NCI-H446 treated with DMSO at 0.1 percent for 48 hours (cell line): Measurements from ENCODE around the gene FFAR1.

Source experiments
- DNase-seq: peaks from one replicate; lab custom pipeline; 2025; lab: John Stamatoyannopoulos, UW

FFAR1 gene

DNA sequence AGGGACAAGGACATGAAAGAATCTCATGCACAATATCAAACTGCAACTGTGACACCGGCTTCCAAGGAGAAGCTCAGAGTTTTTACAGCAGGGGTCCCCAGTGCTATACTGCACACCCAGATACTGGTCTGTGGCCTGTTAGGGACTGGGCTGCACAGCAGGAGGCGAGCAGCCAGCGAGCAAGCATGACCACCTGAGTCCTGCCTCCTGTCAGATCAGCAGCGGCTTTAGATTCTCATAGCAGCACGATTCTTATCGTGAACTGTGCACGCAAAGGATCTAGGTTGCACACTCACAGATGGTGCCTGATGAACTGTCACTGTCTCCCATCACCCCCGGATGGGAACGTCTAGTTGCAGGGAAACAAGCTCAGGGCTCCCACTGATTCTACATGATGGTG is 31.8 kb upstream of the FFAR1 start:
- DNase-seq: no peak

DNA sequence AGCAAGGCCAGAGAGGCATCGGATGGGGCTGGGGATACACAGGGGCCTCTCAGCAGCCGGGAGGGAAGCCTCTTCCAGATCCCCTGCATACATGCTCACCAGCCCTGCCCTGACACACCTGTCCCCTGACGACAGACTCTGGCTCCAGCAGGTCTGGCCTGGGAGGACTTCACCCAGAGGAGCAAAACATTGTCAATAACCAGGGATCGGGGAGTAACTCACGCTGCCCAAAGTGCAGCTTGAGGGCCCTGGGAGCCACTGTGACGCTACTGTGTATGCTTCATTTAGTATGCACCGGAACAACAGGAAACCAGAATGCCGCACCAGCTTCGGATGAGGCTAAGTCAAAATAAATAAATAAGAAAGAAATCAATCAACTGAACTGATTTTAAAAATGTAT is 31.1 kb upstream of the FFAR1 start:
- DNase-seq: no peak

DNA sequence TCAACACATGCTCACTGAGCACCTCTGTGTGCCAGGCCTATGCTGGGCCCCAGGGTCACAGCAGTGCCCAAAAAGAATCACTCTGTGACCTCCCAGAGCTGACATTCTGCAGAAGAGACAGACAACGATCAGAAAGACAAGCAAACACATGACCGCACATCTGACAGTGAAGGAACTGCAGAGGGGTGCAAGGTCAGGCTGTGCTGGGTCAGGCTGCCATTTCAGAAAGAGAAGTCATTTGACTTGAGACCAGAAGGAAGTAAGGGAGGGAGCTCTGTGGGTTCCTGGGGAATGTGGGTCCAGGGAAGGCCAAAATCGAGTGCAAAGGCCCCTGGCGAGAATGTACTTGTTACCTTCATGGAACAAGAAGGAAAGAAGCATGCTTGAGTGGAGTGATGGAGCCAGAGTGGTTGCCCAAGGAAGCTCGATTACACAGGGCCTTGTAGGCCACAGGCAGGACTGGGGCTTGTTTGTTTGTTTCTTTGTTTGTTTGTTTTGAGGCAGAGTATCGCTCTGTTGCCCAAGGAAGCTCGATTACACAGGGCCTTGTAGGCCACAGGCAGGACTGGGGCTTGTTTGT is 30.1 kb upstream of the FFAR1 start:
- DNase-seq: no peak

DNA sequence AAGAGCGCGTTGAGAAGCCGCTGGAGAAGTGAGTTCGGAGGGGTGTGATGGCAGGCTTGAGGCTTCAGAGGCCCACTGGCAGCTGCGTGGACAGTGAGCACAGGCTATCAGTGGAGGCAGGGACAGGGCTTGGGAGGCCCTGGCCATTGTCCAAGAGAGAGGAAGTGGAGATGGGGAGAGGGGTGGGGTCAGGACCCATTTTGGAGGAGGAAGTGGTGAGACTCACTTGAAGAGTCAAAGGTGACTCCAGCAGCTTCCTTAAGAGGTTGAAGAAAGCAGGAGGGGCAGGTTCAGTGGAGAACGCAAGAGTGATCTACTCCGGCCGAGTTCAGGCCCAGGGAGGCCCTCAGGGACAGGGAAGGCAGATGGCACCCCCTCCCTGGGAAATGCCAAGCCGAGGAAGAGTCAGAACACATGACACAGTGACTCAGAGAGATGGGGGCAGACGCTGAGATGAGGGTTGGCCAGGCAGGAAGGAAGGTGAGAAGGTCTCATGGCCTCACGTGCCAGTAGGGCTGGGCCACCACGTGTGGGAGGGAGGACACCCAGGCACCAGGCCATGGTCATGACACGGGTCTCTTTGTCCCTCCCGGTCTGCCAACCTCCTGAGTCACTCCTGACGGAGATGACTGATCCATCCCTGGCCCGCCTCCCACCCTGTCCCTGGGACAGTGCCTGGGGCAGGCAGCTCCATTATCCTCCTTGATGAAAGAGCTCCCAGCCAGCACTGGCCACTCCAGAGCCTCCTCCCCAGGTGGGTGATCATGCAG is 28.8 kb upstream of the FFAR1 start:
- no peak for DNase-seq

DNA sequence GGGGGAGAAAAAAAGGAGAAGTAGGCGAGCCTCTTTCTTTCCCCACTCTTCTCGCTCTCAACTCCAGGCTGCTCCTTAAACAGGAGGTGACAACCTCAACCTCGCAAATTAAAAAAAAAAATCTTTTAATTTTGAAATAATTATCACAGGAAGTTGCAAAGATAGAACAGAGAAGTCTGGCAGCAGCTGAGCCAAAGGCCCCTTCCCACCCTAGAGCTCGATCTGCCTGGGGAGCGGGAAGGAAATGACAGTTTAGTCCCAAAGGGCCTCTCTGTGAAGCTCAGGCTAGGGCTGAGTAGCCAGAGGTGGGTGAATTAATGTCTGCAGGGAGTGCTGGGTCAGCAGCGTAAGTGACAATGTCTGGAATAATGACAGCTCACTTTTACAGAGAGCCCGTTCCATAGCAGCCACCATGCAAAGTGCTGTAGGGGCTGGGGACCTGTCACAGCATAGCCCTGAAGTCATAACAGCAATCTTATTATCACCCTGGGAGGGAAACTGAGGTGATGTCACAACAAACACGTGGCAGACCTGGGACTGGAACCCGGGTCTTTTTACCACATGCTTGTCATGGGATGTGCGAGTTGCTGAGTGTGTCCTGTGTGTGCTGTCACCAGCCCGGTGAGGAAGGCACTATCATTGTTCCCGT is 27.5 kb upstream of the FFAR1 start:
- no peak for DNase-seq

DNA sequence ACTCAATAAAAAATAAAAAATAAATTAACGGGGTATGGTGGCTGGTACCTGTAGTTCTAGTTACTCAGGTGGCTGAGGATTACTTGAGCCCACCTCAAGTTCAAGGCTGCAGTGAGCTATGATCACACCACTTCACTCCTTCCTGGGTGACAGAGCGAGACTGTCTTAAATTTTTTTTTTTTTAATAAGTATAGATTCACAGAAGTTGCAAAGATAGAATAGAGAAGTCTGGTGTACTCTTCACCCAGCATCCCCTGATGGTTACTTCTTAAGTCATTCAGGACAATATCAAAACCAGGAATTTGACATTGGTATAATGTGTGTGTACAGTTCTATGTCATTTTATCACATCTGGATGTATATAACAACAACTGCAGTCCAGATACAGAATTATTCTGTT is 26.4 kb upstream of the FFAR1 start:
- DNase-seq: no peak

DNA sequence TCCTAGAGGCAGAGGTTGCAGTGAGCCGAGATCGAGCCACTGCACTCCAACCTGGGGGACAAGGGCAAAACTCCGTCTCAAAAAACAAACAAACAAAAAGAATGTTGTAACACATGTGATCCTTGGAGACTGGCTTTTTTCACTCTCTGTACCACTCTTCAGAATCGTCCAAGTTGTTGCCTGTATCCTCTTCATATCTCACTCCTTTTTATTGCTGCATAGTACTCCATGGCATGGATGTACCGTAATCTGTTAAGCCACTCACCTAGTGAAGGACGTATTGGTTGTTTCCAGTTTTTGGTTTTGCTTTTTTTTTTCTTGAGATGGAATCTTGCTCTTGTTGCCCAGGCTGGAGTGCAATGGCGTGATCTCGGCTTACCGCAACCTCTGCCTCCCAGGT is 25.7 kb upstream of the FFAR1 start:
- DNase-seq: no peak

DNA sequence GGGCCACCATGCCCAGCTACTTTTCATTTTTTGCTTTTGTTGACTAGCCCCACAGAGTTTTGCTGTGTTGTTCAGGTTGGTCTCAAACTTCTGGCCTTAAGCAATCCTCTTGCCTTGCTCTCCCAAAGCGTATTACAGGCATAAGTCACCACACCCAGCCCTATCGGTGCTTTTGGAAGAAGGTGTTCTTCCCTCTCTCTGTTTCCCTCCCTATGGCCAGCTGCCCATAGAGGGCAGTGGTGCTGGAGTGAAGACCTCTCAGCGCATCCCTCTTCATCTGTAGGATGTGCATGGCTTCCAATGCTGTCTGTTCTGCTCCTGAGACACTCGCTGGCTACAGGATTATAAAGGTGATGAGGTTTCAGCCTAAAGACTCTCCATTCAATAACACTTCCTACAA is 20.1 kb upstream of the FFAR1 start:
- DNase-seq: no peak

DNA sequence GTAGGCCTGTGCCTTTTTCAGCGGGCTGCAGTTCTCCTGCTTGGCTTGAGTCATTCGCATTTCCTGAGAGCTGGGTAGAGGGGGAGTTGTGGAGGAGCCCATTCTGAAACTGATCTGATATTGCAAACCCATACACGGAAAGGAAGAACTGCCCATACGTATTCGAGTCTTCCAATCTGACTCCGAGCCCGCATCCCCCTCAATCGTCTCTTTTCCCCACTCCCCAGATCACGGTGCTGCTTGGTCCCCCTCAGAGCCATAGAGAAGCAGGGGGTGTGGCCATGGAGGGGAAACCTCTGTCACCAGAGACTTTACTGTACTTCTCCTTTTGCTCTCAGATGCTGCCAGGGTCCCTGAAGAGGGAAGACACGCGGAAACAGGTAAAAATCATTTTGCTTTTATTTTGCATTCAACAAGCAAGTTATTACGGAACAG is 18.8 kb upstream of the FFAR1 start, which contains the start of gene CD22:
Gene CD22, plus strand, starts transcription at position 337 of the 435 bp plus-strand sequence. CDS start 2,854 bp downstream, outside the sequence.
- no peak for DNase-seq

DNA sequence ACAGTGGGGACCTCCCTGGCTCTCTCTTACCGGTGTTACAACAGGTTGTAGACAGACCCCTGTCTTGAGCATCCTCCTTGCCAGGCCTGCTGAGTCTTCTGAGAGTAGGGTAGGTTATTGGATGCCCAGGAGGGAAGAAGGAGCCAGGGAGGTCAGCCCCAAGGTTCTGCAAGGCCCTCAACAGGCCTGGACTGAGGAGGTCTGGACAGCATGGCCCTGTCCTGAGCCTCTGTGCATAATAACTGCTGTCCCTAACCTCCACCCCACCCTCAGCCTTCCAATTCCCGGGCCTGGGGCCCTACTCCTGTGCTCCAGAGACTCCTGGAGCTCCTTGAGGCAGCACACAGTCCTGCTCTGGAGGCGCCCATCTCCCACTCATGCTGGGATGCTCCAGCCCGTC is 18.4 kb upstream of the FFAR1 start:
- DNase-seq: no peak

DNA sequence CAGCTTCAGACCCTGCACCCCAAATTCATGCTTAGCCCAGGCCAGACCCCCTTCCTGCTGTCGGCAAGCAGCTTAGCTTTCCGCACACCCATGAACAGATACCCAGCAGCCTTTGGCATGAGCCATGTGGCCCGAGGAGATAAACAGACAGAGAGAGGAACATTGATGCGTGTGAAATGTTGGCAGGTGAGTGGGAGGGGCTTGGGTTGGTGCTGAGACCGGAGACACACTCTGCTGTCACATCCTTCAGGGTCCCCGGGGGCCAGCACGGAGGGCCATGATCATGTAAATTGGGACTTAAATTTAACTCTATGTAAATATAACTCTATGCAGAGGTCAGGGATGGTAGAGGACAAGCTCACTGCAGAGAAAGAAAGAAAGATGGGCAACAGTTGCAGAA is 17.2 kb upstream of the FFAR1 start:
- no peak for DNase-seq

DNA sequence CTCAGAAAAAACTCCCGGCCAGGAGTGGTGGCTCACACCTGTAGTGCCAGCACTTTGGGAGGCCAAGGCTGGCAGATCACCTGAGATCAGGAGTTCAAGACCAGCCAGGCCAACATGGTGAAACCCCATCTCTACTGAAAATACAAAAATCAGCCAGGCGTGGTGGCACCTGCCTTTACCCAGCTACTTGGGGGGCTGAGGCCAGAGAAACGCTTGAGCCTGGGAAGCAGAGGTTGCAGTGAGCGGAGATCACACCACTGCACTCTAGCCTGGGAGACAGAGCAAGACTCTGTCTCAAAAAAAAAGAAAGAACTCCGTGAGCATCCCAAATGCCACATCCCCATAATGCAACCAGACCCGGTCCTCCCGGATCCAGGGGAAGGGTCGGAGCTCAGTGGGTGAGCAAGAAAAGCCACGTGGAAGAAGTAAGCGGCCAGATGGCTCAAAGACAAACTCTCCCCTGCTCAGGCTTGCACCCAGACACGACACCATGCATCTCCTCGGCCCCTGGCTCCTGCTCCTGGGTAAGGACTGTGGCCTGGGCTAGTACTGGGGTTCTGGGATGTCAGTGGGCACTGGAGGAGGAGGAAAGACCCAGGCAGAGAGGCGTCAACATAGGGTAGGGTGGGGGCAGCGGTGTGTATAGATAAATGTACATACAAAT is 16.0 kb upstream of the FFAR1 start:
- DNase-seq: no peak

DNA sequence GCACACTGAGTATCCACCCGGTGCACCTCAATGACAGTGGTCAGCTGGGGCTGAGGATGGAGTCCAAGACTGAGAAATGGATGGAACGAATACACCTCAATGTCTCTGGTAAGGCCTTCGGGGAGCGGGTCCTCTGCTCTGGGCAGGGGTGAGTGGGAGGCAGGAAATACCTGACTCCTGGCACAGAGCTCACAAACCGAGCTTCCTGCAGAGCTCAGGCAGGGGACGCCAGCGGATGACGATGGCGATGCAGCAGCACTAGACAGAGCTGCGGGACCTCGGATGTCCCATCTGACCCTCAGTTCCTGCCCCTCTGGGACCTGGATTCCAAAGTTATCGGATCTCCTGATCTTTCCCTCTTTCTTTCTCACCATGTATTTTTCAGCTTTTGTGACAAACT is 14.9 kb upstream of the FFAR1 start:
- DNase-seq: no peak

DNA sequence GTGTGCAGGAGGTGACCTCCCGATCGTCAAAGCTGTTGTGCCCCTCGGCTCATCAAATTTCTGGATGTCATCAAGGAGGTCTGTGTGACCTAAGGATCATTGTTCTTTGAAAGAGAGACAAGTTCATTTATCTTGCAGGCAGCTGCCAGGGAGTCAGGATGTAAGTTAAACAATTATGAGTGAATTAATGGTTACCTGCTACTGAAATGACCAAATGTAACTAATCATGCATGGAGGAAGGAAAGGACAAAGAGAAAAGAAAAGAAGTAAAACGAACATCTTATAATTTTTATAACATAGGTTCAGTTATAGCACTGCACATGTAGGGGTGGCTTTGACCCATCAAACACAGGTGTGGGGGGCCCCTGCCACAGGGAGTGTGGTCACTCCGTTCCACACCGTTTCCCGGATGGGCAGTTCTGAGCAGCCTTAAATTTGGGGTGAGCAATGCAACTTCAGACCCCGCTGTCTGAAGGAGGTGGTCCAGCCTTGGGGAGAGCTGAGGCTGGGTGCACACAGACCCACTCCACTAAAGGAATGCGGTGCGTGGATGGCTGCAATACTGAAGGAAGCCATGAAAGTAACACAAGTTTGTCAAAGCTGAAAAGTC is 13.5 kb upstream of the FFAR1 start:
- DNase-seq: no peak

DNA sequence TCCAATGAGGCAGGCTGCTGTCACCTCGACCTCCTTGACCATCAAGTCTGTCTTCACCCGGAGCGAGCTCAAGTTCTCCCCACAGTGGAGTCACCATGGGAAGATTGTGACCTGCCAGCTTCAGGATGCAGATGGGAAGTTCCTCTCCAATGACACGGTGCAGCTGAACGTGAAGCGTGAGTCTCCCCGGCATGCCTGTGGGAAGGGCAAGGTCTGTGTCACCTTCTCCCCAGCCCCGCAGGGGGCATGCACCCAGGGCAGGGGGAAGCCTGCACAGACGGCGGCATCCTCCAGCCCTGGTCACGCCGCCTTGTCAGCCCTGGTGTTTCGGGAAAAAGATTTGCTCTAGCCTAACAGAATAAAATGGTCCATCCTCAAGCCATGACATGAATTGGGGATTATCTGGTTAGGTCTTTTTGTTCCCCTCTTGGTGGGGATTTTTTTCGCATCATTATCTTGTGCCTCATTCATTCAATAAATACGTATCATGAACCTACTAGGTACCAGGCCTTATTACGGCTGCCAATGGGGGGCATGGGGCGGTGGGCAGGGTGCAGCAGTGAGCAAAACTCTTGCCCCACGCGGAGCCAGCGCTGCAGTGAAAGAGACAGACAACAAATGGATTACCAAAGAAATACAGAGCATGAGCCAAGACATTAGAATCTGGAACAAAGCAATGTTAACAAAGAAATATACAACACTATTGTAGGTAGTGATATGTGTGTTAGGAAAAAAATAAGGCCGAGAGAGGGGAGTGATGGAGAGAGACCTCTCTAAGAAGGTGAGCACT is 11.3 kb upstream of the FFAR1 start:
- no peak for DNase-seq

DNA sequence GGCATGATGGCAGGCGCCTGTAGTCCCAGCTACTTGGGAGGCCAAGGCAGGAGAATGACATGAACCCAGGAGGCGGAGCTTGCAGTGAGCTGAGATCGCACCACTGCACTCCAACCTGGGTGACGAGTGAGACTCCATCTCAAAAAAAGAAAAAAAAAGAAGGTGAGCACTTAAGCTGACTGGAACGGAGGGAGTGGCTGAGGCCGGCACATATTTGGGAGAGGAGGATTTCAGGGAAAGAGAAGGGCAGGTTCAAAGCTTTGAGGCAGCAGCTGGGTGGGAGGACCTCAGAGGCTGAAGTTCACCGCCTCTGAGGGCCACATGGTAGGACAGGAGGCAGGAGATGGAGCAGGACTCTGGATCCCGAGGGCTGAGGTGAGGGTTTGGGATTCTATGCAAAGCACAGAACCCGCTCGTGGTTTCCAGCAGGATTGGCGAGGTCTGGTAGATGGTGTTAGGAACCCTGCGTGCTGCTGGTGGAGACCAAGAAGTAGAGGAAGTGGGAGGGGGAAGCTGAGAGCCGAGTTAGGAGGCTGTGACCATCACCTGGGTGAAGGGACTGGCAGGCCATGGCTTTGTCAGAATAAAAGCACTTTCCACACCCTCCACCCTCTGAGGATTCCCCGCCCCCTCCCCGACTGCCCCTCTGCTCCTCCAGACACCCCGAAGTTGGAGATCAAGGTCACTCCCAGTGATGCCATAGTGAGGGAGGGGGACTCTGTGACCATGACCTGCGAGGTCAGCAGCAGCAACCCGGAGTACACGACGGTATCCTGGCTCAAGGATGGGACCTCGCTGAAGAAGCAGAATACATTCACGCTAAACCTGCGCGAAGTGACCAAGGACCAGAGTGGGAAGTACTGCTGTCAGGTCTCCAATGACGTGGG is 10.4 kb upstream of the FFAR1 start:
- DNase-seq: no peak

DNA sequence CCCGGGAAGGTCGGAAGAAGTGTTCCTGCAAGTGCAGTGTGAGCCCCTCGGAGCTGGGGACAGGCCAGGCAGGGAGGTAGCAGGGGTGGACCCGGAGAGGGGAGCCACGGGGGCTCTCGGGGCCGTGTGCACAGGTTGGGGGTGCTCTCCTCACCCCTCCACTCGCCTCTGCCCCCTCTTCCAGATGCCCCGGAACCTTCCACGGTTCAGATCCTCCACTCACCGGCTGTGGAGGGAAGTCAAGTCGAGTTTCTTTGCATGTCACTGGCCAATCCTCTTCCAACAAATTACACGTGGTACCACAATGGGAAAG is 9.8 kb upstream of the FFAR1 start:
- DNase-seq: no peak

DNA sequence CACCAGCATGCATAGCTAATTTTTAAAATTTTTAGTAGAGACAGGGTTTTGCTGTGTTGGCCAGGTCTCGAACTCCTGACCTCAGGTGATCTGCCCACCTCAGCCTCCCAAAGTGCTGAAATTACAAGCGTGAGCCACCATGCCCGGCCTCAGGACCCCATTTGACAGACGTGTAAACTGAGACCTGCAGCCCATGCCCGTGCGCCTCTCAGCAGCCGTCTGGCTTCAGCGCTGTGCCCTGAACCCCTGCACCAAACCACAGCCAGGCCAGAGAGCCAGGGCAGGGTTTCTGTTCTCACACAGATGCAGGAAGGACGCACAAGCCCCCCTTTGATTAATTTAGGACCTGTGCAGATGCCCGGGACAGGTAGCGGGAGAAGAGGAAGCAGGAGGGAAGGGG is 7.3 kb upstream of the FFAR1 start:
- DNase-seq: no peak

DNA sequence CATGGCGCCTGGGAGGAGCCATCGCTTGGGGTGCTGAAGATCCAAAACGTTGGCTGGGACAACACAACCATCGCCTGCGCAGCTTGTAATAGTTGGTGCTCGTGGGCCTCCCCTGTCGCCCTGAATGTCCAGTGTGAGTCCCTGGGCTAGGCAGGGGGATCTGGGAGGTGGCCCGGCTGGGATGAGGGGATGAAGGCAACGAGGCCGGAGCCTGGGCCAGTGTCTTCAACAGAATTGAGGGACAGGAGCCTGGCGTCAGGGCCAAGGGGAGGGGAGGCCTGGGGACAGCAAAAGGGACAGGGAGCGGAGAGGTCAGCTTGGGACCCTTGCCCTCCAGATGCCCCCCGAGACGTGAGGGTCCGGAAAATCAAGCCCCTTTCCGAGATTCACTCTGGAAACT is 6.7 kb upstream of the FFAR1 start:
- no peak for DNase-seq

DNA sequence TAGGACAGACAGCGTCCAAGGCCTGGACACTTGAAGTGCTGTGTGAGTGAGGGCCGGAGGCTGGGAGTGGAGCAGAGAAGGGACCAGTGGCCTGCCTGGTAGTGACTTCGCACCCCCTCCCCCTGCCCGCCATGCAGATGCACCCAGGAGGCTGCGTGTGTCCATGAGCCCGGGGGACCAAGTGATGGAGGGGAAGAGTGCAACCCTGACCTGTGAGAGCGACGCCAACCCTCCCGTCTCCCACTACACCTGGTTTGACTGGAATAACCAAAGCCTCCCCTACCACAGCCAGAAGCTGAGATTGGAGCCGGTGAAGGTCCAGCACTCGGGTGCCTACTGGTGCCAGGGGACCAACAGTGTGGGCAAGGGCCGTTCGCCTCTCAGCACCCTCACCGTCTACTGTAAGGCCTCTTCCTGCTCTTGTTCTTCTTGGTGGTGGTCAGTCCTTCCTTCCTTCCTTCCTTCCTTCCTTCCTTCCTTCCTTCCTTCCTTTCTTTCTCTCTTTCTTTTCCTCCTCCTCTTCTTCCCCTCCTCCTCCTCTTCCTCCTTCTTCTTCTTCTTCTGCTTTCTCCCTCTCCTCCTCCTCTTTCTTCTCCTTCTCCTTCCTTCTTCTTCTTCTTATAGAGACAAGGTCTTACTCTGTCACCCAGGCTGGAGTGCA is 6.0 kb upstream of the FFAR1 start:
- no peak for DNase-seq
